Stimulated activated naive CD8-positive, alpha-beta T cell treated with anti-CD3 and anti-CD28 coated beads, Interleukin-15, amount 100 ng/mL, for 72 hours (primary cell): ENCODE measurements around the gene MINK1.
"Not testable (repeated sequence)": the region's sequence is repeated elsewhere in the genome, so short reads cannot be mapped to it uniquely, and the experiment has no call there.

Experiments used
- ATAC-seq: fragments of 150-1000 bp; cut with Tn5 transposase; 2 replicates; pipeline ENCODE4 v1.10.0; 2021; ENCODE audit warnings: mild to moderate bottlenecking, moderate library complexity
- DNase-seq, 2 donors: peaks; one replicate each; pipeline ENCODE4 v3.0.0; 2021 to 2022
- H3K27ac Mint-ChIP-seq, 2 donors: one replicate each; pipeline ENCODE4 v1.8.0; 2022; ENCODE audit warnings: mild to moderate bottlenecking in 2 of 2, mixed read lengths in 2 of 2, moderate library complexity in 2 of 2
- H3K27me3 Mint-ChIP-seq: one replicate; pipeline ENCODE4 v1.8.0; 2022; ENCODE audit warnings: mixed read lengths
- H3K4me1 Mint-ChIP-seq: one replicate; pipeline ENCODE4 v1.8.0; 2022; ENCODE audit warnings: mild to moderate bottlenecking, mixed read lengths
- H3K4me3 Mint-ChIP-seq, 2 donors: one replicate each; pipeline ENCODE4 v1.8.0; 2022; ENCODE audit warnings: mild to moderate bottlenecking in 2 of 2, mixed read lengths in 2 of 2, moderate library complexity in 1 of 2
- H3K9me3 Mint-ChIP-seq, 2 donors: one replicate each; pipeline ENCODE4 v1.8.0; 2022; ENCODE audit warnings: mixed read lengths in 2 of 2

The MINK1 gene

DNA sequence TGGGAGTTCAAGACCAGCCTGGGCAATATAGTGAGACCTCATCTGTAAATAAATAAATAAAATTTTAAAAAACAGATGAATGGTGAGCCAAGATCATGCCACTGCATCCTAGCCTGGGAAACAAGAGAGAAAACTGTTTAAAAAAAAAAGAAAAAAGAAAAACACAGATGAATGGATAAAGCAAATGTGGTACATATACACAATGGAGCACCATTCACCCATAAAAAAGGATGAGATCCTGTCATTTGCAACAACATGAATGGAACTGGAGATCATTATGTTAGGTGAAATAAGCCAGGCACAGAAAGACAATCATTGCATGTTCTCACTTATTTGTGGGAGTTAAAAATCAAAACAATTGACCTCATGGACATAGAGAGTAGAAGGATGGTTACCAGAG lies 73.5 kb downstream of the MINK1 start:
- H3K9me3 Mint-ChIP-seq, H3K27ac Mint-ChIP-seq, ATAC-seq, DNase-seq, H3K4me3 Mint-ChIP-seq, H3K27me3 Mint-ChIP-seq: not testable (repeated sequence)
- H3K4me1 Mint-ChIP-seq, result peaks cover 27% of the 10 kb centered on the region

DNA sequence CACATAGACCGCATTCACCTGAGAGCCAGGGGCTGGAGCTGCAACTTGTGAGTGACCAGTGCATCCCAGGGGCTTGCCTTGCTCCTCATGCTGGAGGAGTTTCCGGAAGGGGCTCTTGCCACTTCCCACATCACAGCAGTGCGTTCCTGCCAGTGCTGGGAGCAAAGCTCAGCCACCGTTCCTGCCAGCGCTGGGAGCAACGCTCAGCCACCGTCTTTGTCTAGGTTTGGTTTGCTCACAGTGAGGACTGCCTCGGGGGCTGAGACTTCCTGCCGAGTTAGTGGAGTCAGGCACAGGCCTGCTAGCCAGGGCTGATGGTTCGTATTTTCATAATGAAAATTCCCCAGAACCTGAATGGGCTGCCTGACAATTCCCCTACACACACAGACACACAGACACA lies 75.2 kb downstream of the MINK1 start:
- Mint-ChIP-seq H3K27me3 (no peaks in the 10 kb centered on the region), H3K4me1 (peaks cover 11% of the 10 kb centered on the region), H3K27ac (no peak overlapping the region), H3K9me3 (no peaks in the 10 kb centered on the region), H3K4me3 (no peak overlapping the region)
- DNase-seq, result no peak
- ATAC-seq, result peak; percentile 3

DNA sequence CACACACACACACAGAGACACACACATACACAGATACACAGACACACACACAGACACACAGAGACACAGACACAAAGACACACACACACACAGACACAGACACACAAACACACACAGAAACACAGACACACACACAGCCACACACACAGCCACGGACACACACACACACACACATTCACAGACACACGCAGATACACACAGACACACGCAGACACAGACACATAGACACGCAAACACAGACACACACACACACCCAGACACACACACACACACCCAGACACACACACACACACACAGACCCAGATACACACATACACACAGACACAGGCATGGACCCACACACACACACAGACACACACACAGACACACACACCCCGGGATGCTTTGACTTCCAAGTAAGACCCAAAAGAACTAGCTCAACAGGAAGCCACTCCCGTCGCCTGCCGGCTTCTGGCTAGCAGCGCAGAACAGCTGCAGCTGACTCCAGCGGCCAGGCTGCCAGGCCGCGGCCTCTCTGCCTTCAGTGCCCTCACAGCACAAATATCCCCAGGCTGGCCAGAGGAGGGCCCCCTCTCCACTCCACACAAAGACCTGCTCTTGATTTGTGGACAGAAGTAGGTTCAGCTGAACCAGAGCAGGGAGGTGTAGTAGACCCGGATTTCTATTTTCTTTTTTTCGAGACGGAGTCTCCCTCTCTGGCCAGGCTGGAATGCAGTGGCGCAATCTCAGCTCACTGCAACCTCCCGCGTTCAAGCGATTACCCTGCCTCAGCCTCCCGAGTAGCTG lies 75.8 kb downstream of the MINK1 start:
- ATAC-seq, result peak; percentile 99
- DNase-seq, result peak; percentile 77 to 83
- Mint-ChIP-seq H3K27me3 (no peaks in the 10 kb centered on the region), H3K9me3 (no peaks in the 10 kb centered on the region), H3K4me3 (no peak overlapping the region), H3K27ac (no peak overlapping the region), H3K4me1 (peaks cover 5% of the 10 kb centered on the region)

DNA sequence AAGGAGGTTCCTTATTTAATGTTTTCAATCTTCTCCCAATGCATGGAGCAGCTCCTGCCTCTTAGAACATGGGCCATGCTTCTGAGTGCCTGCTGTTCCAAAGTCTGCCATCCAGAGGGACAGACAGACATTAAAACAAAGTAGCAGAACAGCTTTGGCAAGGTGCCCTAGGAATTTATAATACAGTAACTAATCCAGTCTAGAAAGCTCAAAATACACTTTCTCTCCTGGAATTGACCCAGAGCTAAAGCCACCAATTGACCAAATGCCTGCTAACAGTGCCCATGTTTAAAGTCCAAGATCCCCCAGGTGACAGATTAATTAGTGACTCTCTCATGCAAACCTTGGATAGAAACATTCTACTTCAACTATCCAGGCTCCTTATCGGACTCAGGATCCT lies 80.9 kb downstream of the MINK1 start:
- Mint-ChIP-seq H3K4me3 (no peak overlapping the region), H3K27ac (no peak overlapping the region), H3K4me1 (no peaks in the 10 kb centered on the region), H3K27me3 (no peaks in the 10 kb centered on the region), H3K9me3 (no peaks in the 10 kb centered on the region)
- ATAC-seq (no peak), DNase-seq (no peak)

DNA sequence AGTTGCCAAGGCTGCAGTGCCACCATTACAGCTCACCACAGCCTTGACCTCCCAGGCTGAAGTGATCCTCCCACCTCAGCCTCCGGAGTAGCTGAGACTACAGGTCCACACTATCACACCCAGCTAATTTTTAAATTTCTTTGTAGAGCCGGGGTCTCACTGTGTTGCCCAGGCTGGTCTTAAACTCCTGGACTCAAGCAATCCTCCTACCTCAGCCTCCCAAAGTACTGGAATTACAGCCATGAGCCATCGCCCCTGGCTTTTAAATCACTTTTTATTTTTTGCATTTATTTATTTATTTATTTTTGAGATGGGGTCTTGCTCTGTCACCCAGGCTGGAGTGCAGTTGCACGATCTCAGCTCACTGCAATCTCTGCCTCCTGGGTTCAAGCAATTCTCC lies 81.4 kb downstream of the MINK1 start:
- not testable (repeated sequence) for H3K4me3 Mint-ChIP-seq, ATAC-seq, DNase-seq, H3K27me3 Mint-ChIP-seq, H3K4me1 Mint-ChIP-seq, H3K27ac Mint-ChIP-seq, H3K9me3 Mint-ChIP-seq

DNA sequence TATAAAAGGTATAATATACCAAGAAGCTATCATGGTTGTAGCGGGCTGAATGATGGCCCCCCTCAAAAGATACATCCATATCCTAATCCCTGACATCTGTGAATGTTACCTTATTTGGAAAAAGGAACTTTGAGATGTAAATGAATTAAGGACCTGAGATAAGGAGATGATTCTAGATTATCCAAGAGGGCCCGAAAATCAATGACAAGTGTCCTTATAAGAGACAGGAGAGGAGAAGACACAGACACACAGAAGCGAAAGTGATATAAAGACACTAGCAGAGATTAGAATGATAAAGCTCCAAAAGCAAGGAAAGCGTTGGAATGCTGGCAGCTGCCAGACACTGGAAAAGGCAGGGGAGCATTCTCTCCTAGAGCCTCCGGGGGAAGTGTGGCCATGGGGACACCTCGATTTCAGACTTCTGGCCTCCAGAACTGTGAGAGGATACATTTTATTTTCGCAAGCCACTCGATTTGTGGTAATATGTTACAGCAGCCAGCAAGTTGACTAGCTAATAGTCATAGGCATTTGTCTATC lies 86.4 kb downstream of the MINK1 start:
- Mint-ChIP-seq H3K27ac (no peak overlapping the region), H3K9me3 (no peaks in the 10 kb centered on the region)
- no peak for ATAC-seq

DNA sequence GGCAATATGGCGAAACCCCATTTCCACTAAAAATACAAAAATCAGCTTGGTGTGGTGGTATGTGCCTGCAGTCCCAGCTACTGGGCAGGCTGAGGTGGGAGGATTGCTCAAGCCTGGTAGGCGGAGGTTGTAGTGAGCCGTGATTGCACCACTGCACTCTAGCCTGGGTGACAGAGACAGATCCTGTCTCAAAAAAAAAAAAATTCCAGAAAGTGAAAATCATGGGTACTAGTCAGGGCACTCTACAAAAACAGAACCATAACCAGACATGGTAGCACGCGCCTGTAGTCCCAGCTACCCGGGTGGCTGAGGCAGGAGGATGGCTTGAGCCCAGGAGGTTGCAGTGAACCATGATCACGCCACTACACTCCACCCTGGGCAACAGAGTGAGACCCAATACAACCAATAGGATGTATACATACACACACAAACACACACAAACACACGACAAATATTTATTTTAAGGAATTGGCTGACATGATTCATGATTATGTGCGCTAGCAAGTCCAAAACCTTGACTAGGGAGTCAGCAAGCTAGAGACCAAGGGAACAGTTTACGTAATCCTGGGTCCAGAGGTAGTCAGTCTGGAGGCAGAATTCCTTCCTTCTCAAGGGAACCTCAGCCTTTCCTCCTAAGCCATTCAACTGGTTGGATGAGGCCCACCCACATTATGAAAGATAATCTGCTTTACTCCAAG lies 87.4 kb downstream of the MINK1 start:
- Mint-ChIP-seq H3K27me3 (no peaks in the 10 kb centered on the region), H3K27ac (no peak overlapping the region), H3K4me3 (no peak overlapping the region), H3K4me1 (no peaks in the 10 kb centered on the region), H3K9me3 (no peaks in the 10 kb centered on the region)
- DNase-seq (no peak), ATAC-seq (no peak)

More for the DNA sequence above, 86.4 kb downstream of the MINK1 start:
- H3K4me1 Mint-ChIP-seq, result no peaks in the 10 kb centered on the region
- no peak overlapping the region for H3K4me3 Mint-ChIP-seq
- no peak for DNase-seq
- no peaks in the 10 kb centered on the region for H3K27me3 Mint-ChIP-seq

DNA sequence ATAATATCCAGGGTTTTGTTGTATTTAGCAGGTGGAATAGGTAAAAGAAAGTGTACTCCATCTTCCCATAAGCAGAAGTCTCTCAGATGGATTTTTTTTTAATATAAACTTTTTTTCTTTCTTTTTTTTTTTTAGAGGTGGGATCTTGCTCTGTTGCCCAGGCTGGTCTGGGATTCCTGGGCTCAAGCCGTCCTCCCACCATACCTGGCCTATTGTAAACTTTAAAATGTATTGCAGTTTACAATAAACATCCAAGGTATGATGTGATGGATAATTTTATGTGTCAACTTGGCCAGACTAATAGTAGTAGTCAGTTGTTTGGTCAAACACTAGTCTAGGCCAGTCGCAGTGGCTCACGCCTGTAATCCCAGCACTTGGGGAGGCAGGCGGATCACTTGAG lies 88.2 kb downstream of the MINK1 start:
- Mint-ChIP-seq H3K4me1 (no peaks in the 10 kb centered on the region), H3K27ac (no peak overlapping the region), H3K4me3 (no peak overlapping the region), H3K27me3 (no peaks in the 10 kb centered on the region), H3K9me3 (no peaks in the 10 kb centered on the region)
- DNase-seq, result no peak
- ATAC-seq, result no peak

DNA sequence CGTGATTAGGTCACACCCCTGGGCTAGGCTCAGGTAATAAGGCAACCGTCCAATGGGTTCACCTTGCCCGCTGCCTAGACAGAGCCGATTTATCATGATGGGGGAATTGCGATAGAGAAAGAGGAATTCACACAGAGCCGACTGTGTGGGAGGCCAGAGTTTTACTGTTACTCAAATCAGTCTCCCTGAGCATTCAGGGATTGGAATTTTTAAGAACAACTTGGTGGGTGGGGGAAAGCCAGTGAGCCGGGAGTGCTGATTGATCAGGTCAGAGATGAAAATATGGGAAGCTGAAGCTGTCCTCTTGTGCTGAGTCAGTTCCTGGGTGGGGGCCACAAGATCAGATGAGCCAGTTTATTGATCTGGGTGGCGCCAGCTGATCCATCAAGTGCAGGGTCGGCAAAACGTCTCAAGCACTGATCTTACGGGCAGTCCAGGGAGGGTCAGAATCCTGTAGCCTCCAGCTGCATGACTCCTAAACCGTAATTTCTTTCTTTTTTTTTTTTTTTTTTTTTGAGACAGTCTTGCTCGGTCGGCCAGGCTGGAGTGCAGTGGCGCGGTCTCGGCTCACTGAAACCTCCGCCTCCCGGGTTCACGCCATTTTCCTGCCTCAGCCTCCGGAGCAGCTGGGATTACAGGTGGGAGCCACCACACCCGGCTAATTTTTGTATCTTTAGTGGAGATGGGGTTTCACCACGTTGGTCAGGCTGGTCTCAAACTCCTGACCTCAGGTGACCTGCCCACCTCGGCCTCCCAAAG lies 93.6 kb downstream of the MINK1 start:
- ATAC-seq, H3K9me3 Mint-ChIP-seq, H3K27me3 Mint-ChIP-seq, H3K4me3 Mint-ChIP-seq, DNase-seq, H3K4me1 Mint-ChIP-seq: not testable (repeated sequence)
- peak overlapping the region; percentile 50 to 86 for H3K27ac Mint-ChIP-seq

DNA sequence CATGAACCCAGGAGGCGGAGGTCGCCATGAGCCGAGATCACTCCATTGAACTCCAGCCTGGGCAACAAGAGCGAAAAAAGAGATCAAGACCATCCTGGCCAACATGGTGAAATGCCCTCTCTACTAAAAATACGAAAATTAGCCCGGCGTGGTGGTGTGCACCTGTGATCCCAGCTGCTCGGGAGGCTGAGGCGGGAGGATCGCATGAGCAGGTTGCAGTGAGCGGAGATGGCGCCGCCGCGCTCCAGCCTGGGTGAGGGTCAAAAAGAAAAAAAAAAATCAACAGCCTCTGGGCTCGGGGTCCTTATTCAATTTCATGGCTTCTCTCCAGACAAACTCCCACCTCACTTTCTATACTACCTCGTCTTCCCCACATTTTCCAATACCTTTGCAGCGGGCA lies 95.7 kb downstream of the MINK1 start:
- Mint-ChIP-seq H3K9me3 (no peaks in the 10 kb centered on the region), H3K4me3 (no peak overlapping the region), H3K27ac (no peak overlapping the region), H3K27me3 (peaks cover 13% of the 10 kb centered on the region), H3K4me1 (peaks cover 22% of the 10 kb centered on the region)
- no peak for ATAC-seq
- no peak for DNase-seq

DNA sequence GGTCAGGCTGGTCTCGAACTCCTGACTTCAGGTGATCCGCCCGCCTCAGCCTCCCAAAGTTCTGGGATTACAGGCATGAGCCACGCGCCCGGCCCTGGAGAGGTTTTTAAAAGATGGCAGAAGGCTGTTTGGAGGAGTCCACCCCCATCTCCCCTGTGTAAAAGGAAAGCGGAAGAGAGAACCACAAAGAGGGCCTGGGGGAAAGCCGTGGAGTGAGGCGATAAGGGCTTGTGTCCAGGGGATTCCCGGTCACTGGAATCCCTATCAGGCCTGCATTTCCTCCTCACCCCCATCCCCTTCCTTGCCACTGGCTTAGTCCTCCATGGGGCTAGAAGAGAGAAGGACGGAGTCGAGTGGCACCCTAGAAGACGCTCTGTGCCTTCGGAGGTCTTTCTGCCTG lies 98.8 kb downstream of the MINK1 start, which contains the start of gene GP1BA:
Gene GP1BA, plus strand, starts transcription at position 315 of the 400 bp plus-strand sequence. CDS start 328 bp downstream, outside the sequence.
- H3K27me3 Mint-ChIP-seq, result peaks cover 20% of the 10 kb centered on the region
- H3K4me1 Mint-ChIP-seq, result peaks cover 47% of the 10 kb centered on the region
- no peaks in the 10 kb centered on the region for H3K9me3 Mint-ChIP-seq
- peak within 1 kb of the TSS; percentile 43 to 84 for H3K27ac Mint-ChIP-seq
- ATAC-seq (no peak), DNase-seq (no peak)
- H3K4me3 Mint-ChIP-seq, result no peak within 1 kb of the TSS

DNA sequence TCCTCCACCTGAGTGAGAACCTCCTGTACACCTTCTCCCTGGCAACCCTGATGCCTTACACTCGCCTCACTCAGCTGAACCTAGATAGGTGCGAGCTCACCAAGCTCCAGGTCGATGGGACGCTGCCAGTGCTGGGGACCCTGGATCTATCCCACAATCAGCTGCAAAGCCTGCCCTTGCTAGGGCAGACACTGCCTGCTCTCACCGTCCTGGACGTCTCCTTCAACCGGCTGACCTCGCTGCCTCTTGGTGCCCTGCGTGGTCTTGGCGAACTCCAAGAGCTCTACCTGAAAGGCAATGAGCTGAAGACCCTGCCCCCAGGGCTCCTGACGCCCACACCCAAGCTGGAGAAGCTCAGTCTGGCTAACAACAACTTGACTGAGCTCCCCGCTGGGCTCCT lies 99.6 kb downstream of the MINK1 start:
- Mint-ChIP-seq H3K9me3 (no peaks in the 10 kb centered on the region), H3K4me3 (no peak overlapping the region), H3K4me1 (peaks cover 55% of the 10 kb centered on the region), H3K27ac (no peak overlapping the region), H3K27me3 (peaks cover 20% of the 10 kb centered on the region)
- DNase-seq, result no peak
- ATAC-seq, result no peak

DNA sequence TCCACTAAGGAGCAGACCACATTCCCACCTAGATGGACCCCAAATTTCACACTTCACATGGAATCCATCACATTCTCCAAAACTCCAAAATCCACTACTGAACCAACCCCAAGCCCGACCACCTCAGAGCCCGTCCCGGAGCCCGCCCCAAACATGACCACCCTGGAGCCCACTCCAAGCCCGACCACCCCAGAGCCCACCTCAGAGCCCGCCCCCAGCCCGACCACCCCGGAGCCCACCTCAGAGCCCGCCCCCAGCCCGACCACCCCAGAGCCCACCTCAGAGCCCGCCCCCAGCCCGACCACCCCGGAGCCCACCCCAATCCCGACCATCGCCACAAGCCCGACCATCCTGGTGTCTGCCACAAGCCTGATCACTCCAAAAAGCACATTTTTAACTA lies 100.5 kb downstream of the MINK1 start:
- no peaks in the 10 kb centered on the region for H3K9me3 Mint-ChIP-seq
- H3K4me3 Mint-ChIP-seq, result peak overlapping the region in 1 of 2 donors; percentile 54
- H3K4me1 Mint-ChIP-seq, result peaks cover 64% of the 10 kb centered on the region
- ATAC-seq (peak; percentile 10), DNase-seq (no peak)
- peaks cover 20% of the 10 kb centered on the region for H3K27me3 Mint-ChIP-seq
- peak overlapping the region in 1 of 2 donors; percentile 60 for H3K27ac Mint-ChIP-seq

DNA sequence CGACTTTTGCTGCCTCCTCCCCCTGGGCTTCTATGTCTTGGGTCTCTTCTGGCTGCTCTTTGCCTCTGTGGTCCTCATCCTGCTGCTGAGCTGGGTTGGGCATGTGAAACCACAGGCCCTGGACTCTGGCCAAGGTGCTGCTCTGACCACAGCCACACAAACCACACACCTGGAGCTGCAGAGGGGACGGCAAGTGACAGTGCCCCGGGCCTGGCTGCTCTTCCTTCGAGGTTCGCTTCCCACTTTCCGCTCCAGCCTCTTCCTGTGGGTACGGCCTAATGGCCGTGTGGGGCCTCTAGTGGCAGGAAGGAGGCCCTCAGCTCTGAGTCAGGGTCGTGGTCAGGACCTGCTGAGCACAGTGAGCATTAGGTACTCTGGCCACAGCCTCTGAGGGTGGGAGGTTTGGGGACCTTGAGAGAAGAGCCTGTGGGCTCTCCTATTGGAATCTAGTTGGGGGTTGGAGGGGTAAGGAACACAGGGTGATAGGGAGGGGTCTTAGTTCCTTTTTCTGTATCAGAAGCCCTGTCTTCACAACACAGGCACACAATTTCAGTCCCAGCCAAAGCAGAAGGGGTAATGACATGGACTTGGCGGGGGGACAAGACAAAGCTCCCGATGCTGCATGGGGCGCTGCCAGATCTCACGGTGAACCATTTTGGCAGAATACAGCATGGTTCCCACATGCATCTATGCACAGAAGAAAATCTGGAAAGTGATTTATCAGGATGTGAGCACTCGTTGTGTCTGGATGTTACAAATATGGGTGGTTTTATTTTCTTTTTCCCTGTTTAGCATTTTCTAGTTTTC lies 101.2 kb downstream of the MINK1 start:
- ATAC-seq (peak; percentile 77), DNase-seq (peak in 1 of 2 donors; percentile 31)
- Mint-ChIP-seq H3K4me1 (peaks cover 70% of the 10 kb centered on the region), H3K27ac (peak overlapping the region in 1 of 2 donors; percentile 46), H3K27me3 (peaks cover 20% of the 10 kb centered on the region), H3K4me3 (peak overlapping the region; percentile 20 to 54), H3K9me3 (no peaks in the 10 kb centered on the region)

DNA sequence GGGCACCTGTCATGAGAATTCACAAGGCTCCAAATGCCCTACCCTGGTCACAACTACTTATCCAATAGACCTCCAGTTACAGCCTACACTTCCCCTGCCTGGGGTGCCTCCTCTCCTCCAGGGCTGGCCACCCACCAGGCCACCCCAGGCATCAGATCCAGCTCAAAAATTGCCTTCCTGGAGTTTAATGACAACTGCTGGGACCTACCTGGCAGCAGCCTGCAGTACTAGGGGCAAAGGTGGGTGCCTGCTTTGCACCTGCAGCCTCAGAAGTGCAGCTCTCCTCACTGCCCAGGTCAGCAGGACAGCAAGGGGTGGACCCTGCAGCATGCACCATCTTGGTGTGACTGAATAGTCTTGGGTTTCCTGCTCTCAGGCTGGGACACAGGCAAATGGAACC lies 102.5 kb downstream of the MINK1 start:
- ATAC-seq (no peak), DNase-seq (no peak)
- peaks cover 20% of the 10 kb centered on the region for H3K27me3 Mint-ChIP-seq
- H3K27ac Mint-ChIP-seq, result peak overlapping the region in 1 of 2 donors; percentile 31
- H3K9me3 Mint-ChIP-seq, result no peaks in the 10 kb centered on the region
- peaks cover 70% of the 10 kb centered on the region for H3K4me1 Mint-ChIP-seq
- H3K4me3 Mint-ChIP-seq, result no peak overlapping the region
